D341Med (cell line): ENCODE results near the gene MICAL2.

Experiments used
- DNase-seq: peaks from one replicate; pipeline ENCODE4 v3.0.0; 2012; ENCODE audit warnings: low spot score

MICAL2 gene

GRCh38 chr11:12211331-12212065 lies 101.1 kb downstream of the MICAL2 start:
- DNase-seq = no peak

GRCh38 chr11:12212174-12212820 lies 101.9 kb downstream of the MICAL2 start:
- DNase-seq = no peak

GRCh38 chr11:12212821-12213185 lies 102.4 kb downstream of the MICAL2 start:
- DNase-seq = no peak

- DNase-seq = no peak
These were observed 103.5 kb downstream of the MICAL2 start for GRCh38 chr11:12213883-12214282.

GRCh38 chr11:12214751-12215150 lies 104.4 kb downstream of the MICAL2 start:
- DNase-seq = no peak

GRCh38 chr11:12215181-12215593 lies 104.8 kb downstream of the MICAL2 start:
- DNase-seq = no peak

GRCh38 chr11:12216041-12216451 lies 105.7 kb downstream of the MICAL2 start:
- DNase-seq = no peak

- no peak for DNase-seq
These were observed 106.4 kb downstream of the MICAL2 start for GRCh38 chr11:12216671-12217374.

GRCh38 chr11:12217879-12218278 lies 107.5 kb downstream of the MICAL2 start:
- DNase-seq = no peak

- DNase-seq = no peak
These were observed 108.5 kb downstream of the MICAL2 start for GRCh38 chr11:12218909-12219308.

GRCh38 chr11:12219757-12220156 lies 109.4 kb downstream of the MICAL2 start:
- no peak for DNase-seq

GRCh38 chr11:12220305-12220704 lies 109.9 kb downstream of the MICAL2 start:
- DNase-seq = no peak

GRCh38 chr11:12221051-12221535 lies 110.7 kb downstream of the MICAL2 start:
- peak; percentile 62 for DNase-seq

- no peak for DNase-seq
These were observed 111.8 kb downstream of the MICAL2 start for GRCh38 chr11:12222055-12222792.

GRCh38 chr11:12223771-12224536 lies 113.6 kb downstream of the MICAL2 start:
- DNase-seq = no peak

- no peak for DNase-seq
These were observed 114.1 kb downstream of the MICAL2 start for GRCh38 chr11:12224537-12224893.

GRCh38 chr11:12225046-12225739 lies 114.8 kb downstream of the MICAL2 start:
- no peak for DNase-seq

GRCh38 chr11:12226093-12226492 lies 115.7 kb downstream of the MICAL2 start:
- DNase-seq = no peak

- DNase-seq = no peak
These were observed 119.2 kb downstream of the MICAL2 start for GRCh38 chr11:12229450-12230229.

- no peak for DNase-seq
These were observed 121.8 kb downstream of the MICAL2 start for GRCh38 chr11:12232160-12232559.
